Measurements from ENCODE around the gene SEMA5B.

SEMA5B gene

GRCh38 chr3:123066599-123066895, 39.0 kb upstream of the SEMA5B start:
- H3K4me3 ChIP-seq (ENCODE audit: low read depth, low read length) = no peak overlapping the region
- no peak for TF ChIP-seq CTCF (IDR thresholded peaks at IDR 0.05; ENCODE audit: borderline replicate concordance, insufficient read depth, low read depth, low read length)

GRCh38 chr3:123064914-123065313, 37.4 kb upstream of the SEMA5B start:
- TF ChIP-seq CTCF (IDR thresholded peaks at IDR 0.05; ENCODE audit: borderline replicate concordance, insufficient read depth, low read depth, low read length) = no peak
- H3K4me3 ChIP-seq (ENCODE audit: low read depth, low read length) = no peak overlapping the region

- TF ChIP-seq CTCF (IDR thresholded peaks at IDR 0.05; ENCODE audit: borderline replicate concordance, insufficient read depth, low read depth, low read length) = no peak
- H3K4me3 ChIP-seq (ENCODE audit: low read depth, low read length) = no peak overlapping the region
Observed at GRCh38 chr3:123064506-123064905, 36.9 kb upstream of the SEMA5B start.

- no peak for TF ChIP-seq CTCF (IDR thresholded peaks at IDR 0.05; ENCODE audit: borderline replicate concordance, insufficient read depth, low read depth, low read length)
- H3K4me3 ChIP-seq (ENCODE audit: low read depth, low read length) = no peak overlapping the region
Observed at GRCh38 chr3:123063034-123063433, 35.5 kb upstream of the SEMA5B start.

- TF ChIP-seq CTCF (IDR thresholded peaks at IDR 0.05; ENCODE audit: borderline replicate concordance, insufficient read depth, low read depth, low read length) = no peak
- H3K4me3 ChIP-seq (ENCODE audit: low read depth, low read length) = no peak overlapping the region
Observed at GRCh38 chr3:123061856-123062255, 34.3 kb upstream of the SEMA5B start.

GRCh38 chr3:123060054-123060453, 32.5 kb upstream of the SEMA5B start:
- no peak overlapping the region for H3K4me3 ChIP-seq (ENCODE audit: low read depth, low read length)
- no peak for TF ChIP-seq CTCF (IDR thresholded peaks at IDR 0.05; ENCODE audit: borderline replicate concordance, insufficient read depth, low read depth, low read length)

- TF ChIP-seq CTCF (IDR thresholded peaks at IDR 0.05; ENCODE audit: borderline replicate concordance, insufficient read depth, low read depth, low read length) = no peak
- no peak overlapping the region for H3K4me3 ChIP-seq (ENCODE audit: low read depth, low read length)
Observed at GRCh38 chr3:123058505-123058904, 30.9 kb upstream of the SEMA5B start.
